Measurements from ENCODE around the gene SFSWAP.

- no peak for TF ChIP-seq POLR2AphosphoS5 (IDR thresholded peaks at IDR 0.05; ENCODE audit: insufficient read depth in 1 of 2, low read depth in 1 of 2)
- TF ChIP-seq POLR2A (IDR thresholded peaks at IDR 0.05), result no peak
- TF ChIP-seq, protein P1, sequence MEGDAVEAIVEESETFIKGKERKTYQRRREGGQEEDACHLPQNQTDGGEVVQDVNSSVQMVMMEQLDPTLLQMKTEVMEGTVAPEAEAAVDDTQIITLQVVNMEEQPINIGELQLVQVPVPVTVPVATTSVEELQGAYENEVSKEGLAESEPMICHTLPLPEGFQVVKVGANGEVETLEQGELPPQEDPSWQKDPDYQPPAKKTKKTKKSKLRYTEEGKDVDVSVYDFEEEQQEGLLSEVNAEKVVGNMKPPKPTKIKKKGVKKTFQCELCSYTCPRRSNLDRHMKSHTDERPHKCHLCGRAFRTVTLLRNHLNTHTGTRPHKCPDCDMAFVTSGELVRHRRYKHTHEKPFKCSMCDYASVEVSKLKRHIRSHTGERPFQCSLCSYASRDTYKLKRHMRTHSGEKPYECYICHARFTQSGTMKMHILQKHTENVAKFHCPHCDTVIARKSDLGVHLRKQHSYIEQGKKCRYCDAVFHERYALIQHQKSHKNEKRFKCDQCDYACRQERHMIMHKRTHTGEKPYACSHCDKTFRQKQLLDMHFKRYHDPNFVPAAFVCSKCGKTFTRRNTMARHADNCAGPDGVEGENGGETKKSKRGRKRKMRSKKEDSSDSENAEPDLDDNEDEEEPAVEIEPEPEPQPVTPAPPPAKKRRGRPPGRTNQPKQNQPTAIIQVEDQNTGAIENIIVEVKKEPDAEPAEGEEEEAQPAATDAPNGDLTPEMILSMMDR (IDR thresholded peaks at IDR 0.05), result no peak
Observed at GRCh38 chr12:131848753-131849152, 137.9 kb downstream of the SFSWAP start.
